HG03439 (cell line): ENCODE results near the gene MCOLN1.
"Not testable (repeated sequence)": the region's sequence is repeated elsewhere in the genome, so short reads cannot be mapped to it uniquely, and the experiment has no call there.

ENCODE experiments used
- ATAC-seq: cut with Tn5 transposase; IDR thresholded peaks from one replicate; pipeline ENCODE4 v1.9.1; 2021; ENCODE audit warnings: mild to moderate bottlenecking, moderate library complexity; ENCODE audit not compliant: unreplicated experiment

MCOLN1 gene

GRCh38 chr19:7562646-7563393, 40.4 kb downstream of the MCOLN1 start:
- ATAC-seq, result no peak

- ATAC-seq, result no peak
Observed at GRCh38 chr19:7564866-7565265, 42.4 kb downstream of the MCOLN1 start.

GRCh38 chr19:7565332-7565731, 42.9 kb downstream of the MCOLN1 start:
- ATAC-seq, result no peak

- ATAC-seq, result no peak
Observed at GRCh38 chr19:7570761-7571160, 48.3 kb downstream of the MCOLN1 start.

GRCh38 chr19:7575434-7576040, 53.1 kb downstream of the MCOLN1 start:
- ATAC-seq, result no peak

GRCh38 chr19:7577422-7577821, 55.0 kb downstream of the MCOLN1 start:
- not testable (repeated sequence) for ATAC-seq

- ATAC-seq, result no peak
Observed at GRCh38 chr19:7578127-7578526, 55.7 kb downstream of the MCOLN1 start.

- ATAC-seq, result no peak
Observed at GRCh38 chr19:7579182-7579581, 56.8 kb downstream of the MCOLN1 start.

- ATAC-seq, result no peak
Observed at GRCh38 chr19:7582446-7582845, 60.0 kb downstream of the MCOLN1 start.
